ENCODE data around the gene CRLF2. TPM values are rescaled to one million over a fixed set of nuclear protein-coding genes. Genes with fewer than 3 reads are reported as not detected.

CRLF2 gene
- total and polyA plus RNA-seq, 12 donors, result not detected

DNA sequence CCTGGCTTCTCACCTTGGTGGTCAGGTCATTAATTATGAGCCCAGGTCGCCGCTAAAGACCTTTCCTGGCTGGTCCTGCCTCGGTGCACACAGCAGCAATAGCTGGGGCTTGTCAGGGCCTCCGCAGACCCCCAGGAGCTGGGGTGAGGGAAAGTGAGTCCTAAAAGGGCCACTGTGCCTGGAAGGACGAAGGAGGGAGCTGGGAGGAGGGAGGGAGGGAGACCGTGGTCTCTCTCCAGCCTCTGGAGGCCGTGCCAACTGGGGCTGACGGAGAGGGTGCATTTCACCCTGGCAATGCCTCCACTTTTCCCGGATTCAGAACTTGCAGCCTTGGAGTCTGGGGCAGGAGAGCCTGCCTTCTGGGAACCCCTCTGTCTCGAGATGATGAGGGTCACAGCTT is 60.4 kb downstream of the CRLF2 start:
- Histone ChIP-seq H3K9me3 (replicated peaks in 1 of 3) (no peaks in the 10 kb centered on the region), H3K4me1 (replicated peaks in 1 of 2) (no peaks in the 10 kb centered on the region), H3K27me3 (peaks cover 7% of the 10 kb centered on the region), H3K36me3 (replicated peaks in 1 of 2) (no peaks in the 10 kb centered on the region), H3K4me3 (no peak overlapping the region), H3K27ac (no peak overlapping the region)
- intact Hi-C loops (cut with DNase I), result no loop called here
- 22 to 37% (median 28%) methylated on average over 10 of the region's 10 CpGs for WGBS, 4 donors
- TF ChIP-seq, protein P1, sequence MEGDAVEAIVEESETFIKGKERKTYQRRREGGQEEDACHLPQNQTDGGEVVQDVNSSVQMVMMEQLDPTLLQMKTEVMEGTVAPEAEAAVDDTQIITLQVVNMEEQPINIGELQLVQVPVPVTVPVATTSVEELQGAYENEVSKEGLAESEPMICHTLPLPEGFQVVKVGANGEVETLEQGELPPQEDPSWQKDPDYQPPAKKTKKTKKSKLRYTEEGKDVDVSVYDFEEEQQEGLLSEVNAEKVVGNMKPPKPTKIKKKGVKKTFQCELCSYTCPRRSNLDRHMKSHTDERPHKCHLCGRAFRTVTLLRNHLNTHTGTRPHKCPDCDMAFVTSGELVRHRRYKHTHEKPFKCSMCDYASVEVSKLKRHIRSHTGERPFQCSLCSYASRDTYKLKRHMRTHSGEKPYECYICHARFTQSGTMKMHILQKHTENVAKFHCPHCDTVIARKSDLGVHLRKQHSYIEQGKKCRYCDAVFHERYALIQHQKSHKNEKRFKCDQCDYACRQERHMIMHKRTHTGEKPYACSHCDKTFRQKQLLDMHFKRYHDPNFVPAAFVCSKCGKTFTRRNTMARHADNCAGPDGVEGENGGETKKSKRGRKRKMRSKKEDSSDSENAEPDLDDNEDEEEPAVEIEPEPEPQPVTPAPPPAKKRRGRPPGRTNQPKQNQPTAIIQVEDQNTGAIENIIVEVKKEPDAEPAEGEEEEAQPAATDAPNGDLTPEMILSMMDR (IDR thresholded peaks at IDR 0.05), result no peak
- no peak for TF ChIP-seq POLR2A (IDR thresholded peaks at IDR 0.05)
- peak in 1 of 7 donors; percentile 39 for DNase-seq

DNA sequence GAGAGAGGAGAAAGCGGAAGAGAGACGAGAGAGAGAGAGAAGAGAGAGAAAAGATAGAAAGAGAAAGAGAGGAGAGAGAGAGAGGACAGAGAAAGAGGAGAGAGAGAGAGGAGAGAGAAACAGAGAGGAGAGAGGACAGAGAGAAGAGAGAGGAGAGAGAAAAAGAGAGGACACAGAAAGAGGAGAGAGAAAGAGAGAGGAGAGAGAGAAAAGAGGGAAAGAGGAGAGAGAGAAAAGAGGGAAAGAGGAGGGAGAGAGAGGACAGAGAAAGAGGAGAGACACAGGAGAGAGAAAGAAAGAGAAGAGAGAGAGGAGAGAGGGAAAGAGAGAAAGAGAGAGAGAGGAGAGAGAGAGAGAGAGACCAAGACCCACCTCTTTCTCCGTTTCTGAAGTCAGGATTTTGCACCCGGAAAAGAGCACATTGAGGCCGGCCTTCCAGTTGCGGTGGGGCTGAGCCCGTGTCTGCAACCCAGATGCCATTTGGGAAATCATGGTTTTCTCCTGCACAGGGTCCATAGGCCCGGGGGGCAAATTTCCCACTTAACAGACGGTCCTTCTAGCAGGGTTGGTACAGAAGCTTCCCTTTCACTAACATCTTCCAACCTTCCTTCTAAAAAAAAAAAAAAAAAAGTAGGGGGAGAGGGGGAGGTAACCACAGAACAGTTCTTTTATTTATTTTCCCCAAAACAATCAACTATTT is 60.9 kb downstream of the CRLF2 start:
- H3K4me3 ChIP-seq, result no peak overlapping the region
- H3K36me3 ChIP-seq (replicated peaks in 1 of 2), result no peaks in the 10 kb centered on the region
- TF ChIP-seq, protein P1 (IDR thresholded peaks at IDR 0.05), result no peak
- TF ChIP-seq POLR2A (IDR thresholded peaks at IDR 0.05), result no peak
- no peaks in the 10 kb centered on the region for H3K9me3 ChIP-seq (replicated peaks in 1 of 3)
- peaks cover 7% of the 10 kb centered on the region for H3K27me3 ChIP-seq
- peak in 1 of 7 donors; percentile 18 for DNase-seq
- H3K27ac ChIP-seq, result no peak overlapping the region
- WGBS, 4 donors, result 34 to 49% (median 39%) methylated on average over 9 of the region's 9 CpGs
- intact Hi-C loops (cut with DNase I), result no loop called here
- H3K4me1 ChIP-seq (replicated peaks in 1 of 2), result no peaks in the 10 kb centered on the region

DNA sequence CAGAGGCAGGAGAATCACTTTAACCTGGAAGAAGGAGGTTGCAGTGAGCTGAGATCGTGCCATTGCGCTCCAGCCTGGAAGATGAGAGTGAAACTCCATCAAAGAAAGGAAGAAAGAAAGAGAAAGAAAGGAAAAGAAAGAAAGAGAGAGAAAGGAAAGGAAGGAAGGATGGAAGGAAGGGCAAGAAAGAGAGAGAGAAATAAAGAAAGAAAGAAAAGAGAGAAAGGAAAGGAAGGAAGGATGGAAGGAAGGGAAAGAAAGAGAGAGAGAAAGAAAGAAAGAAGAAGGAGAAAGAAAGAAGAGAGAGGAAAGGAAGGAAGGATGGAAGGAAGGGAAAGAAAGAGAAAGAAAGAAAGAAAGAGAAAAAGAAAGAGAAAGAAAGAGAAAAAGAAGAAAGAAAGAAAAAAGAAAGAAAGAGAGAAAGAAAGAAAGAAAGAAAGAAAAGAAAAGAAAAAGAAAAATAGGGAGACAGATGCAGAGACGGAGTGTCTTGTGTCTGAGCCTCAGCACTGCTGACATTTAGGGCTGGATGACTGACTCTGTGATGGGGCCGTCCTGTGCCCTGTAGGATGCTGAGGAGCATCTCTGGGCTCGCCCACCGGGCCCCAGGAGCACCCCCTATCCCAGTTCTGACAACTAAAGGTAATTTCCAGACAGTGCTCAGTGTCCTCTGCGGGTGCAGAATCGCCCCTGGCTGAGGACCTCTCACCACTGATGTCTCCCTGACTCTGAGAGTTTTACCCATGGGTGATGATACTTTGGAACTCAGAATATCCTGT is 61.7 kb downstream of the CRLF2 start:
- Histone ChIP-seq H3K4me1 (replicated peaks in 1 of 2) (no peaks in the 10 kb centered on the region), H3K4me3 (no peak overlapping the region), H3K36me3 (replicated peaks in 1 of 2) (no peaks in the 10 kb centered on the region), H3K27me3 (peaks cover 7% of the 10 kb centered on the region), H3K9me3 (replicated peaks in 1 of 3) (no peaks in the 10 kb centered on the region), H3K27ac (no peak overlapping the region)
- peak in 1 of 7 donors; percentile 23 for DNase-seq
- TF ChIP-seq, protein P1 (IDR thresholded peaks at IDR 0.05), result no peak
- no peak for TF ChIP-seq POLR2A (IDR thresholded peaks at IDR 0.05)
- WGBS, 4 donors, result 66 to 82% (median 75%) methylated on average over 8 of the region's 8 CpGs
- intact Hi-C loops (cut with DNase I), result no loop called here

- H3K9me3 ChIP-seq (replicated peaks in 1 of 3), result no peaks in the 10 kb centered on the region
- no peaks in the 10 kb centered on the region for H3K36me3 ChIP-seq (replicated peaks in 1 of 2)
- peaks cover 7% of the 10 kb centered on the region for H3K27me3 ChIP-seq
- DNase-seq, result peak in 1 of 7 donors; percentile 28
- 53 to 66% (median 59%) methylated on average over 24 to 29 of the region's 29 CpGs for WGBS, 4 donors
- TF ChIP-seq, protein P1 (IDR thresholded peaks at IDR 0.05), result no peak
- no peak for TF ChIP-seq POLR2A (IDR thresholded peaks at IDR 0.05)
- H3K27ac ChIP-seq, result no peak overlapping the region
- intact Hi-C loops (cut with DNase I), result no loop called here
- H3K4me1 ChIP-seq (replicated peaks in 1 of 2), result no peaks in the 10 kb centered on the region
- no peak overlapping the region for H3K4me3 ChIP-seq
Observed at GRCh38 chrX:1147611-1148515, 64.6 kb downstream of the CRLF2 start.
